ENCODE results near the gene HMBS.

The HMBS gene

DNA sequence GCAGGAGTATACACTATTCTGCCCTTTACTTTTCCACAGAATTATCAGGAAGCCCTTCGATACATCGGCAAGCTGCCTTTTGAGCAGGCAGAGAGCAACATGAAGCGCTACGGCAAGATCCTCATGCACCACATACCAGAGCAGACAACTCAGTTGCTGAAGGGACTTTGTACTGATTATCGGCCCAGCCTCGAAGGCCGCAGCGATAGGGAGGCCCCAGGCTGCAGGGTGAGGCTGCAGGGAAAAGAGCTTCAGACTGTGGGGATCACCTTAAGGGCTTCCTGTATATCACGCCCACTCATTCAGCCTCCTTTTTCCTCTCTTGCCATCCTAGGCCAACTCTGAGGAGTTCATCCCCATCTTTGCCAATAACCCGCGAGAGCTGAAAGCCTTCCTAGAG lies 6.8 kb upstream of the HMBS start:
- DNase-seq (ENCODE audit: extremely low read depth, low read depth), result no peak
- TF ChIP-seq, protein P1, sequence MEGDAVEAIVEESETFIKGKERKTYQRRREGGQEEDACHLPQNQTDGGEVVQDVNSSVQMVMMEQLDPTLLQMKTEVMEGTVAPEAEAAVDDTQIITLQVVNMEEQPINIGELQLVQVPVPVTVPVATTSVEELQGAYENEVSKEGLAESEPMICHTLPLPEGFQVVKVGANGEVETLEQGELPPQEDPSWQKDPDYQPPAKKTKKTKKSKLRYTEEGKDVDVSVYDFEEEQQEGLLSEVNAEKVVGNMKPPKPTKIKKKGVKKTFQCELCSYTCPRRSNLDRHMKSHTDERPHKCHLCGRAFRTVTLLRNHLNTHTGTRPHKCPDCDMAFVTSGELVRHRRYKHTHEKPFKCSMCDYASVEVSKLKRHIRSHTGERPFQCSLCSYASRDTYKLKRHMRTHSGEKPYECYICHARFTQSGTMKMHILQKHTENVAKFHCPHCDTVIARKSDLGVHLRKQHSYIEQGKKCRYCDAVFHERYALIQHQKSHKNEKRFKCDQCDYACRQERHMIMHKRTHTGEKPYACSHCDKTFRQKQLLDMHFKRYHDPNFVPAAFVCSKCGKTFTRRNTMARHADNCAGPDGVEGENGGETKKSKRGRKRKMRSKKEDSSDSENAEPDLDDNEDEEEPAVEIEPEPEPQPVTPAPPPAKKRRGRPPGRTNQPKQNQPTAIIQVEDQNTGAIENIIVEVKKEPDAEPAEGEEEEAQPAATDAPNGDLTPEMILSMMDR (IDR thresholded peaks at IDR 0.05; ENCODE audit: low read depth, low read length), result no peak

DNA sequence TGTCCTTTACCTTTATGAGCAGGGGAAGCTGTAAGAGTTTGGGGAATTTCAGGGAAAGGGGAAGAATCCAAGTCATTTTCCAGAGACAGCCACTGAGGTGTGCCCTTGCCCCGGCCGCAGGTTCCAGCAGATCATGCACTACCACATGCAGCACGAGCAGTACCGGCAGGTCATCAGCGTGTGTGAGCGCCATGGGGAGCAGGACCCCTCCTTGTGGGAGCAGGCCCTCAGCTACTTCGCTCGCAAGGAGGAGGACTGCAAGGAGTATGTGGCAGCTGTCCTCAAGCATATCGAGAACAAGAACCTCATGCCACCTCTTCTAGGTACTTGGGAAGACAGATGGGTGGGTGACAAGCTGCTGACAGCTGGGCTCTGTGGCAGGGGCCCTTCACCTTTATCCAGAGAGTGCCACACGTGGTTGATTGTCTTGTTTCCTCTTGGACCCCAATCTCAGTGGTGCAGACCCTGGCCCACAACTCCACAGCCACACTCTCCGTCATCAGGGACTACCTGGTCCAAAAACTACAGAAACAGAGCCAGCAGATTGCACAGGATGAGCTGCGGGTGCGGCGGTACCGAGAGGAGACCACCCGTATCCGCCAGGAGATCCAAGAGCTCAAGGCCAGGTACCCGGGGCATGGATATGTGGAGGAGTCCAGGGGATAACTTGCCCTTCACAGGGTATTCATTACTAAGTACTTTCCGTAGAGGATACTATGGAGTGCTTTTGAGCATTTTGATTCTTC lies 5.8 kb upstream of the HMBS start:
- TF ChIP-seq, protein P1 (IDR thresholded peaks at IDR 0.05; ENCODE audit: low read depth, low read length), result no peak
- no peak for DNase-seq (ENCODE audit: extremely low read depth, low read depth)

DNA sequence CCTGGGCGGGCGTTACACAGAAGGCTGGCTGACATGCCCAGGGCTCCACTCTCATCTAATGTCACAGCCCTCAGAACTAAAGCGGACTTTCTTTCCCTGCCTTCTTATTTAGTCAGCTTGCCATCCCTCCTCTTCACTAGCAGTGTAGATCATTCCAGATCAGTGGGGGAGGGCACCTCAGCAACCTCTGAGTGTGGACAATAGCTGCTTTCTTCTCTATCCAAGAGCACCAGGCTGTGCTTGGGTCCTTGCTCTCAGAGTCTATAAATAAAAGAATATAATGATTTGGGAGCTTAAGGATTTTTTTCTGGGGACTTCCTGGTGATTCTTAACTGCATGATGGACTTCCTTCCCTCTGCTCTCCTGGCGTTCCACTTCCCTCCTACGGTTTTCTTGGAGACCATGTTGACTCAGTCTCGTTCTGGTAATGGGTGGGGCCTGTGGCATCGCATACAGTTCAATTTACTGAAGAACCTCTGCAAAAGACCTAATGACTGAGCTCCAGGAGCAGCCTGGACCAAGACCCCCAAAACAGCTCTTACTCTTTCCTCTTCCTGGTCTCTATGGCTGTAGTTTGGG lies 2.9 kb upstream of the HMBS start:
- no peak for DNase-seq (ENCODE audit: extremely low read depth, low read depth)
- TF ChIP-seq, protein P1 (IDR thresholded peaks at IDR 0.05; ENCODE audit: low read depth, low read length), result no peak

DNA sequence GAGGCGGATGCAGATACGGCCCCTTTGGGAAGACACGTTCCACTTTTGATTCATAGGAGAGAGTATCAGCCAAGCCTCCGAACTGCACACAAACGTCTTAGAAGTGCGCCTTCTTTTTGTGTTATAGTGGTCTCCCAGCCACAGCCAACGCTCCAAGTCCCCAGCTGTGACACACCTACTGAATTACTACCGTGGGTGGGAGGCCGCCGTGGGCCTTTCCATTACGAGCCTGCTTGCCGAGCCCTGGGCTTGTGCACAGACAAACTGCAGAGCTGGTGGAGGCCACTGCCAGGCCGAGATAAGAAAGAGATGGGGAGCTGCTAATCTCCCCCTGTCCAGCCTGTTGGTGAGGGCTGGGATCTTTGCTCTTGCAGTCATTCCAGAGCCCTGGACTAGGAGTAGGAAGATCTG lies 761 bp downstream of the HMBS start:
- DNase-seq (ENCODE audit: extremely low read depth, low read depth), result no peak
- TF ChIP-seq, protein P1 (IDR thresholded peaks at IDR 0.05; ENCODE audit: low read depth, low read length), result no peak

DNA sequence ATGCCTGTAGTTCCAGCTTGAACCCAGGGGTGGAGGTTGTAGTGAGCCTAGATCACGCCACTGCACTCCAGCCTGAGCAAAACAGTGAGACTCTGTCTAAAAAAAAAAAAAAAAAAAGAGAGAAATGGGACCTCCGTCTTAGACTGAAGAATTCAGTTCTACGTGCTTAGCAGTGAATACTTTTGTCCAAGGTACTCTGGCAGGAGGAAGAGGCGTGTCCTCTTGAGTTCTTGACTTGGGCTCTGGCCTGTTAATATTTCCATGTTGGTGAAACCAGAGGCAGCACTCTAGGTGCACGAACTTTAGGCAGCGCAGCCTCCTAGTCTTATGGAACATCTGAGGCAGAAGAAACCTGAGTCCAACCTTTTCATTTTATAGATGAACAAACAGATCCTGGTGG lies 2.4 kb downstream of the HMBS start:
- TF ChIP-seq, protein P1 (IDR thresholded peaks at IDR 0.05; ENCODE audit: low read depth, low read length), result no peak
- DNase-seq (ENCODE audit: extremely low read depth, low read depth), result no peak

DNA sequence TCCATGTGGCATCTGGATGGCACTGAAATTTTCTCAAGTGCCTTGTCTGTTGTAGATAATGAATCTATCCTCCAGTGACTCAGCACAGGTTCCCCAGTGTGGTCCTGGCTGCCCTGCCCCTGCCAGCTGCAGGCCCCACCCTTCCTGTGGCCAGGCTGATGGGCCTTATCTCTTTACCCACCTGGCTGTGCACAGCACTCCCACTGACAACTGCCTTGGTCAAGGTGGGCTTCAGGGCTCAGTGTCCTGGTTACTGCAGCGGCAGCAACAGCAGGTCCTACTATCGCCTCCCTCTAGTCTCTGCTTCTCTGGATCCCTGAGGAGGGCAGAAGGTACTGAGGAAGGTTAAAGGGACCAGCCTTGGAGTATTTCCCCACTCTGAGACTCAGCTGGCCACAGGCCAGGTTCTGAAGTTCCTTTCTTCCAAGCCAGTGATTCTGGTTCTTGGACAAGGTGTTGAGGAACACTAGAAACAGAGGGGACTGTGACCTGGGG lies 3.1 kb downstream of the HMBS start:
- DNase-seq (ENCODE audit: extremely low read depth, low read depth), result no peak
- TF ChIP-seq, protein P1 (IDR thresholded peaks at IDR 0.05; ENCODE audit: low read depth, low read length), result no peak

DNA sequence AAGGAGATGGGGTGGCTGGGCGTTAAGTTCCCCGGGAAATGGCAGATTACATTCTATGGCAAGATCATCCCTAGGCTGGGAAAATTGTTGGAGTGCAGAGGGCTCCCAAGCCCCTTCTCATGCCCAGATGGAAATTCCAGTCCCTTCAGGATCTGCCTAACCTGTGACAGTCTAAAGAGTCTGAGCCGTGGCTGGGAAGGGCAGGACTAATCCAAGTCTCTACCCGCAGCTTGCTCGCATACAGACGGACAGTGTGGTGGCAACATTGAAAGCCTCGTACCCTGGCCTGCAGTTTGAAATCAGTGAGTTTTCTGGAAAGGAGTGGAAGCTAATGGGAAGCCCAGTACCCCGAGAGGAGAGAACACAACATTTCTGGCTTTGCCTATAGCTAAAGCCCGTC lies 3.7 kb downstream of the HMBS start:
- DNase-seq (ENCODE audit: extremely low read depth, low read depth), result no peak
- TF ChIP-seq, protein P1 (IDR thresholded peaks at IDR 0.05; ENCODE audit: low read depth, low read length), result no peak
